ENCODE data around the gene DPH7.
"Not testable (repeated sequence)": the region's sequence is repeated elsewhere in the genome, so short reads cannot be mapped to it uniquely, and the experiment has no call there.

DPH7 gene

GRCh38 chr9:137605121-137606004 is 26.6 kb upstream of the DPH7 start, which contains the start of gene ARRDC1:
Gene ARRDC1, plus strand, starts transcription at chr9:137605686. Its CDS starts 32 bp downstream, at chr9:137605718.
- H3K27ac ChIP-seq: peak within 1 kb of the TSS; percentile 75 to 92
- TF ChIP-seq, protein P1, sequence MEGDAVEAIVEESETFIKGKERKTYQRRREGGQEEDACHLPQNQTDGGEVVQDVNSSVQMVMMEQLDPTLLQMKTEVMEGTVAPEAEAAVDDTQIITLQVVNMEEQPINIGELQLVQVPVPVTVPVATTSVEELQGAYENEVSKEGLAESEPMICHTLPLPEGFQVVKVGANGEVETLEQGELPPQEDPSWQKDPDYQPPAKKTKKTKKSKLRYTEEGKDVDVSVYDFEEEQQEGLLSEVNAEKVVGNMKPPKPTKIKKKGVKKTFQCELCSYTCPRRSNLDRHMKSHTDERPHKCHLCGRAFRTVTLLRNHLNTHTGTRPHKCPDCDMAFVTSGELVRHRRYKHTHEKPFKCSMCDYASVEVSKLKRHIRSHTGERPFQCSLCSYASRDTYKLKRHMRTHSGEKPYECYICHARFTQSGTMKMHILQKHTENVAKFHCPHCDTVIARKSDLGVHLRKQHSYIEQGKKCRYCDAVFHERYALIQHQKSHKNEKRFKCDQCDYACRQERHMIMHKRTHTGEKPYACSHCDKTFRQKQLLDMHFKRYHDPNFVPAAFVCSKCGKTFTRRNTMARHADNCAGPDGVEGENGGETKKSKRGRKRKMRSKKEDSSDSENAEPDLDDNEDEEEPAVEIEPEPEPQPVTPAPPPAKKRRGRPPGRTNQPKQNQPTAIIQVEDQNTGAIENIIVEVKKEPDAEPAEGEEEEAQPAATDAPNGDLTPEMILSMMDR (IDR thresholded peaks at IDR 0.05): no peak
- peak within 1 kb of the TSS; percentile 95 for H3K4me3 ChIP-seq
- peak; percentile 96 for DNase-seq (ENCODE audit: low spot score)

DNA sequence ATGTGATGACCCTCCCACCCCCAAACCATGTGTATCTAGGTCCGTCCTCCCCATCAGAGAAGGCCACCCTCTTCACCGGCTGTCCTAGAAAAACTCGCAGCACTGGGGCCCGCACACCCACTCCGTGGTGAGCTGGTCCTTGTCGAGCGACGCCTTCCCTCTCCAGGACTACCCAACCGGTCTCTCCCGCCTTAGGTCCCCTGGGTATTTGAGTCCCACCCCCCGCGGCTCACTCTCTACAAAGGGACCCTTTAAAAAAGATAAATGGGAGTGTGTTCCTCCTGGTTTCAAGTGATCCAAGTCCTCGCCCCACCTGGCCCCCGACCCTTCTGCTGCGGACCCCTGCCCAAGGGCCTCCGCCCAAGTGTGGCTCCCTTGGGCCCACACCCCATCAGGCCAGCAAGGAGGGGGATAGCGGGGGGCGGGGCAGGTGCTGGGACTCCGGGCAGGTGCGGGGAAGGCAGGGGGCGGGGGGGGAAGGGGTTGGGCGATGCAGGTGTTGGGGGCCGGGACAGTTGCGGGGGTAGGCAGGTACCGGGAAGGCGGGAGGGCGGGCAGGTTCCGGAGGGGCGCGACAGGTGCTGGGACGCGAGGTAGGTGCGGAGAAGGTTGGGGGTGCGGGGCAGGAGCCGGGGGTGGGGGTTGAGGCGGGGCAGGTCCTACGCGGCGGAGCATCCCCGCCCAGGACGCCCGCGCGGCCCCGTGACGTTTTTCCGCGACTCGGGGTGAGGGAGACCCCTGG is 25.8 kb upstream of the DPH7 start:
- H3K4me3 ChIP-seq: peak overlapping the region; percentile 95
- DNase-seq (ENCODE audit: low spot score): no peak
- TF ChIP-seq, protein P1 (IDR thresholded peaks at IDR 0.05): no peak
- H3K27ac ChIP-seq: peak overlapping the region; percentile 27 to 92

GRCh38 chr9:137603879-137604278 is 25.2 kb upstream of the DPH7 start:
- TF ChIP-seq, protein P1 (IDR thresholded peaks at IDR 0.05): no peak
- H3K27ac ChIP-seq: no peak overlapping the region
- no peak for DNase-seq (ENCODE audit: low spot score)
- no peak overlapping the region for H3K4me3 ChIP-seq

- Histone ChIP-seq H3K27ac (no peak overlapping the region), H3K4me3 (no peak overlapping the region)
- TF ChIP-seq, protein P1 (IDR thresholded peaks at IDR 0.05): no peak
- no peak for DNase-seq (ENCODE audit: low spot score)
Measured at GRCh38 chr9:137602661-137603060, 23.9 kb upstream of the DPH7 start.

- Histone ChIP-seq H3K4me3 (no peak overlapping the region), H3K27ac (no peak overlapping the region)
- TF ChIP-seq, protein P1 (IDR thresholded peaks at IDR 0.05): no peak
- no peak for DNase-seq (ENCODE audit: low spot score)
Measured at GRCh38 chr9:137598943-137599342, 20.2 kb upstream of the DPH7 start.

GRCh38 chr9:137596577-137596976 is 17.9 kb upstream of the DPH7 start:
- H3K4me3 ChIP-seq; DNase-seq (ENCODE audit: low spot score); H3K27ac ChIP-seq: not testable (repeated sequence)

DNA sequence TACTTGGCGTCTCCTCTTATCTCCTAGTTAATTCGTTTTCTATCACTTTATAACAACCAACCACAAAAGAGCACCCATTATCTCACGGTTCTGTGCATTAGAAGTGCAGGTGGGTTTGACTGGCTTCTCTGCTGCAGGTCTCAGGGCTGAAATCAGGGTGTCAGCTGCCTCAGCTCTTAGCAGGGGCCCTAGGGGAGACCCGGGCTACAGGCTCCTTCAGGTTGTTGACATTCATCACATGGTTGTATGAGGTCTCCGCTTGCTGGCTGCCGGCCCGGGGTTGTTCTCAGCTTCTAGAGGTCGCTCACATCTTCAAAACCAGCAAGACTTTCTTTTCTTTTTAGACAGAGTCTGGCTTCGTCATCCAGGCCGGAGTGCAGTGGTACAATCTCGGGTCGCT is 14.5 kb upstream of the DPH7 start:
- no peak overlapping the region for H3K27ac ChIP-seq
- no peak for DNase-seq (ENCODE audit: low spot score)

More for the DNA sequence above, 14.5 kb upstream of the DPH7 start:
- H3K4me3 ChIP-seq: no peak overlapping the region
- TF ChIP-seq, protein P1 (IDR thresholded peaks at IDR 0.05): no peak

Data from coronary artery (tissue), 2 donors.